Activated CD4-positive, alpha-beta T cell treated with anti-CD3 and anti-CD28 coated beads, Interleukin-2, amount 50 U/mL, for 16 hours (primary cell): ENCODE measurements around the gene ADD3.

ENCODE experiments used
- DNase-seq: peaks from one replicate; pipeline ENCODE4 v3.0.0-alpha.2; 2020

The ADD3 gene

GRCh38 chr10:110006358-110007160 is 1.2 kb upstream of the ADD3 start:
- DNase-seq, result no peak

- DNase-seq, result no peak
Observed at GRCh38 chr10:110007161-110007700, 553 bp upstream of the ADD3 start.

GRCh38 chr10:110008518-110009339 is 945 bp downstream of the ADD3 start:
- peak; percentile 67 for DNase-seq

GRCh38 chr10:110009736-110010475 is 2.1 kb downstream of the ADD3 start:
- peak; percentile 82 for DNase-seq

- no peak for DNase-seq
Observed at GRCh38 chr10:110010486-110011378, 2.9 kb downstream of the ADD3 start.

GRCh38 chr10:110011681-110012080 is 3.9 kb downstream of the ADD3 start:
- no peak for DNase-seq

GRCh38 chr10:110013630-110014293 is 6.0 kb downstream of the ADD3 start:
- DNase-seq, result peak; percentile 52

- DNase-seq, result no peak
Observed at GRCh38 chr10:110016039-110016438, 8.3 kb downstream of the ADD3 start.

GRCh38 chr10:110017052-110017451 is 9.3 kb downstream of the ADD3 start:
- no peak for DNase-seq

GRCh38 chr10:110017907-110018306 is 10.1 kb downstream of the ADD3 start:
- no peak for DNase-seq

GRCh38 chr10:110020265-110020664 is 12.5 kb downstream of the ADD3 start:
- DNase-seq, result no peak

- no peak for DNase-seq
Observed at GRCh38 chr10:110022716-110023504, 15.1 kb downstream of the ADD3 start.

- DNase-seq, result no peak
Observed at GRCh38 chr10:110023785-110024465, 16.1 kb downstream of the ADD3 start.

- DNase-seq, result no peak
Observed at GRCh38 chr10:110029450-110029849, 21.7 kb downstream of the ADD3 start.

GRCh38 chr10:110032801-110033700 is 25.3 kb downstream of the ADD3 start:
- no peak for DNase-seq

- DNase-seq, result no peak
Observed at GRCh38 chr10:110033701-110034235, 26.0 kb downstream of the ADD3 start.

- no peak for DNase-seq
Observed at GRCh38 chr10:110034596-110034995, 26.8 kb downstream of the ADD3 start.
